IMR-90 (cell line): Measurements from ENCODE around the gene ADAMTS14. TPM values are rescaled to one million over a fixed set of nuclear protein-coding genes. Genes with fewer than 3 reads are reported as not detected.

Experiments used
- ATAC-seq: fragments of 200-7000 bp; cut with Tn5 transposase; 2 replicates; pipeline ENCODE4 v1.9.1; 2020; ENCODE audit warnings: low read depth, mild to moderate bottlenecking, moderate library complexity
- BruUV-seq: library from RNA; stranded (reverse); fragments of 400-500 nt; replicated peaks from 2 replicates; lab custom pipeline; 2021; lab: Mats Ljungman, UMichigan
- CTCF ChIA-PET: fragments of 300-600 bp; formaldehyde crosslinking; extraction: SDS; loops from one replicate; lab custom pipeline; 2021; ENCODE audit warnings: antibody characterized with exemption; lab: Yijun Ruan, JAX
- POLR2A ChIA-PET: fragments of 300-600 bp; sonication (Branson Sonifier 250); formaldehyde crosslinking; loops from one replicate; lab custom pipeline; 2022; ENCODE audit warnings: antibody characterized with exemption; ENCODE audit not compliant: unreplicated experiment; lab: Charles Lee
- DNase-seq: peaks from one replicate; pipeline ENCODE4 v3.0.0; 2013
- H2AFZ ChIP-seq: replicated peaks from 2 replicates; pipeline ENCODE3; 2013; ENCODE audit warnings: low read length, mild to moderate bottlenecking; ENCODE audit not compliant: poor library complexity
- H2AK5ac ChIP-seq: 2 replicates; pipeline ENCODE4 v1.6.1; 2013; ENCODE audit warnings: low read depth, low read length, inconsistent platforms
- H2AK9ac ChIP-seq: replicated peaks from 2 replicates; pipeline ENCODE3; 2013; ENCODE audit warnings: mild to moderate bottlenecking, low read depth, low read length, moderate library complexity; ENCODE audit not compliant: poor library complexity
- H2BK120ac ChIP-seq: 2 replicates; pipeline ENCODE4 v1.6.1; 2013; ENCODE audit warnings: low read depth, low read length, inconsistent platforms
- H2BK15ac ChIP-seq: 3 replicates; pipeline ENCODE4 v1.6.1; 2013; ENCODE audit warnings: low read depth, low read length, inconsistent platforms
- H2BK20ac ChIP-seq: 2 replicates; pipeline ENCODE4 v1.6.1; 2013; ENCODE audit warnings: low read depth, mild to moderate bottlenecking, inconsistent platforms, low read length, moderate library complexity
- H2BK5ac ChIP-seq: 2 replicates; pipeline ENCODE4 v1.6.1; 2013; ENCODE audit warnings: mild to moderate bottlenecking, low read depth, low read length, inconsistent platforms; ENCODE audit not compliant: poor library complexity, severe bottlenecking
- H3K14ac ChIP-seq: replicated peaks from 2 replicates; pipeline ENCODE4 v1.6.1; 2013; ENCODE audit warnings: low read depth, low read length, inconsistent platforms
- H3K18ac ChIP-seq: 2 replicates; pipeline ENCODE4 v1.6.1; 2013; ENCODE audit warnings: low read depth, low read length, control low read depth
- H3K23ac ChIP-seq: 2 replicates; pipeline ENCODE4 v1.6.1; 2013; ENCODE audit warnings: low read depth, low read length, inconsistent platforms
- H3K27ac ChIP-seq: 2 replicates; pipeline ENCODE4 v1.5.1; 2013; ENCODE audit warnings: mild to moderate bottlenecking, control low read depth, low read length; ENCODE audit not compliant: insufficient read depth
- H3K27me3 ChIP-seq: 2 replicates; pipeline ENCODE4 v1.6.1; 2013; ENCODE audit warnings: low read length; ENCODE audit not compliant: control insufficient read depth, insufficient read depth
- H3K36me3 ChIP-seq: 2 replicates; pipeline ENCODE4 v1.6.1; 2013; ENCODE audit warnings: low read length, mixed read lengths; ENCODE audit not compliant: control insufficient read depth, insufficient read depth
- H3K4ac ChIP-seq: 2 replicates; pipeline ENCODE4 v1.6.1; 2013; ENCODE audit warnings: low read depth, low read length, inconsistent platforms
- H3K4me1 ChIP-seq: 2 replicates; pipeline ENCODE4 v1.6.1; 2013; ENCODE audit warnings: low read length, mixed read lengths; ENCODE audit not compliant: control insufficient read depth, insufficient read depth
- H3K4me2 ChIP-seq: 2 replicates; pipeline ENCODE4 v1.6.1; 2013; ENCODE audit warnings: low read depth, mild to moderate bottlenecking, control low read depth, low read length, moderate library complexity
- H3K4me3 ChIP-seq: 2 replicates; pipeline ENCODE4 v1.5.1; 2013; ENCODE audit warnings: low read depth, mild to moderate bottlenecking, control low read depth, low read length, moderate library complexity; ENCODE audit not compliant: insufficient read depth
- H3K56ac ChIP-seq: 2 replicates; pipeline ENCODE4 v1.6.1; 2013; ENCODE audit warnings: low read length, inconsistent platforms; ENCODE audit not compliant: insufficient read depth; ENCODE audit errors: extremely low read depth
- H3K79me1 ChIP-seq, 2 experiments: 2 replicates each; pipeline ENCODE4 v1.6.1; 2013; ENCODE audit warnings: low read length in 2 of 2, inconsistent platforms in 1 of 2, low read depth in 1 of 2
- H3K9ac ChIP-seq: 2 replicates; pipeline ENCODE4 v1.6.1; 2013; ENCODE audit warnings: low read depth, low read length, control low read depth
- H3K9me1 ChIP-seq: 2 replicates; pipeline ENCODE4 v1.6.1; 2013; ENCODE audit warnings: low read length, inconsistent platforms; ENCODE audit not compliant: insufficient read depth
- H3K9me3 ChIP-seq: 2 replicates; pipeline ENCODE4 v1.6.1; 2013; ENCODE audit warnings: low read length; ENCODE audit not compliant: control insufficient read depth, insufficient read depth
- H4K20me1 ChIP-seq: 2 replicates; pipeline ENCODE4 v1.6.1; 2013; ENCODE audit warnings: low read length, inconsistent platforms; ENCODE audit not compliant: insufficient read depth
- H4K5ac ChIP-seq: 2 replicates; pipeline ENCODE4 v1.6.1; 2013; ENCODE audit warnings: mild to moderate bottlenecking, low read depth, low read length, control low read depth
- H4K8ac ChIP-seq, 2 experiments: 2 replicates each; pipeline ENCODE4 v1.6.1; 2013; ENCODE audit warnings: low read depth in 2 of 2, low read length in 2 of 2, control low read depth in 1 of 2, inconsistent platforms in 1 of 2
- H4K91ac ChIP-seq: 2 replicates; pipeline ENCODE4 v1.6.1; 2013; ENCODE audit warnings: low read depth, low read length, inconsistent platforms; ENCODE audit not compliant: insufficient read depth
- FOS ChIP-seq: fragments of 150-350 bp; IDR thresholded peaks from 2 replicates; pipeline ENCODE4 v1.6.1; 2016; ENCODE audit warnings: low read depth, low read length
- MXI1 ChIP-seq: IDR thresholded peaks from 2 replicates; pipeline ENCODE4 v1.6.1; 2012; ENCODE audit warnings: low read depth, mild to moderate bottlenecking, low read length, moderate library complexity, borderline replicate concordance
- RAD21 ChIP-seq: IDR thresholded peaks from 2 replicates; pipeline ENCODE4 v1.6.1; 2012; ENCODE audit warnings: low read length, improper control_type of control experiment
- RCOR1 ChIP-seq: IDR thresholded peaks from 2 replicates; pipeline ENCODE4 v1.6.1; 2012; ENCODE audit warnings: mild to moderate bottlenecking, low read length, improper control_type of control experiment; ENCODE audit not compliant: insufficient replicate concordance
- SMC3 ChIP-seq: fragments of 150-350 bp; IDR thresholded peaks from 2 replicates; pipeline ENCODE4 v1.6.1; 2016; ENCODE audit warnings: low read depth, mild to moderate bottlenecking, antibody characterized with exemption, low read length, moderate library complexity
- whole genome bisulfite sequencing, 2 experiments: methylation state at CpG; one replicate each; pipeline versions ENCODE4 v1.1.5 to v1.1.7; 2013; ENCODE audit warnings: missing lambda C conversion rate in 2 of 2; ENCODE audit not compliant: insufficient read length in 1 of 2; ENCODE audit errors: extremely low coverage in 2 of 2; 5-methylcytosine and 5-hydroxymethylcytosine counted together
- dilution Hi-C: fragments of 300-500 bp; cut with HindIII; formaldehyde crosslinking; loops from one replicate; pipeline ENCODE4 v1.14.3; 2018; ENCODE audit warnings: low sequenced_read_pairs; ENCODE audit not compliant: unreplicated experiment
- in situ Hi-C: fragments of 300-500 bp; cut with MboI; formaldehyde crosslinking; loops from 3 replicates; pipeline ENCODE4 v1.14.3; 2019; ENCODE audit warnings: low sequenced_read_pairs, inconsistent platforms, mixed read lengths
- intact Hi-C: fragments of 100-400 bp; cut with micrococcal nuclease; formaldehyde crosslinking; loops from 2 replicates; pipeline ENCODE4 v1.10.0; 2022
- polyA plus RNA-seq, 3 experiments: library from polyadenylated mRNA; depleted of rRNA; stranded (reverse); fragments of >200 nt; gene quantifications; 2 replicates each; pipeline ENCODE4 v1.2.3, GENCODE V29; 2012; ENCODE audit warnings: low replicate concordance in 1 of 3
- total RNA-seq: library from RNA; depleted of rRNA; stranded (reverse); fragments of >200 nt; gene quantifications from 2 replicates; pipeline ENCODE4 v1.2.3, GENCODE V29; 2012
- TF ChIP-seq, protein P1 (sequence below): fragments of 150-350 bp; IDR thresholded peaks from 2 replicates; pipeline ENCODE4 v1.6.1; 2017; ENCODE audit warnings: mild to moderate bottlenecking, antibody characterized with exemption, low read length, low read depth

Gene ADAMTS14
- total and polyA plus RNA-seq, 2 of the 4 experiments (the other 2 are of a cell fraction): under 0.01 to 0.31 TPM

DNA sequence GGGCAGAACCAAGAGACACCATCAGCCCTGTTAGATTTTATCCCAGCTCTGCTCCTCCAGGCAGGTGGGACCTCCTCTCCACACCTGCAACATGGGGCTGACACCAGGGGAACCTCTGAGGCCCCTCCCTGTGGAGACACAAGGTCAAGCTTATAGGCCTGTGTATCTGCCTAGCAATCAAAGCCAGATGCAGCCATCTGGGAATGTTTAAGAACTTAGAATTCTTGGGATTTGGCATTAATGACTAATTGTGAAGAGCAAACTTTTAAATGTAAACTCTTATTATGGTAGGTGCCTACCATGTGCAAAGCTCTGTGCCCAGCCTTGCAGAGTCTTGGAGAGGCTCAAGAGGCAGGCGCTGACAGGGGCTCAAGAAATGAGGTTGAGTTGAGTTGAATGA, 60.7 kb downstream of the ADAMTS14 start:
- Histone ChIP-seq H3K4me2 (no peak overlapping the region), H2BK120ac (no peak overlapping the region), H3K27ac (no peak overlapping the region), H2BK20ac (peak overlapping the region; percentile 67; the same call in 1 of the 2 replicates), H3K9ac (no peak overlapping the region), H2AFZ (no peak overlapping the region), H2AK5ac (no peak overlapping the region), H3K14ac (no peak overlapping the region), H3K4ac (no peak overlapping the region), H4K5ac (no peak overlapping the region), H2BK15ac (no peak overlapping the region), H4K8ac (no peak overlapping the region), H3K18ac (no peak overlapping the region), H3K79me1 (no peaks in the 10 kb centered on the region), H3K36me3 (no peaks in the 10 kb centered on the region), H3K56ac (no peak overlapping the region), H3K23ac (no peak overlapping the region), H3K4me3 (no peak overlapping the region), H2AK9ac (no peak overlapping the region), H3K9me1 (no peaks in the 10 kb centered on the region), H4K20me1 (no peaks in the 10 kb centered on the region), H4K91ac (no peak overlapping the region), H2BK5ac (no peak overlapping the region), H3K27me3 (peaks cover 6% of the 10 kb centered on the region), H3K4me1 (peaks cover 2% of the 10 kb centered on the region; the same call in 1 of the 2 replicates), H3K9me3 (no peaks in the 10 kb centered on the region)
- intact Hi-C loops: no loop called here
- TF ChIP-seq, protein P1, sequence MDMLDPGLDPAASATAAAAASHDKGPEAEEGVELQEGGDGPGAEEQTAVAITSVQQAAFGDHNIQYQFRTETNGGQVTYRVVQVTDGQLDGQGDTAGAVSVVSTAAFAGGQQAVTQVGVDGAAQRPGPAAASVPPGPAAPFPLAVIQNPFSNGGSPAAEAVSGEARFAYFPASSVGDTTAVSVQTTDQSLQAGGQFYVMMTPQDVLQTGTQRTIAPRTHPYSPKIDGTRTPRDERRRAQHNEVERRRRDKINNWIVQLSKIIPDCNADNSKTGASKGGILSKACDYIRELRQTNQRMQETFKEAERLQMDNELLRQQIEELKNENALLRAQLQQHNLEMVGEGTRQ: no peak
- no peak for TF ChIP-seq FOS
- TF ChIP-seq RAD21: no peak
- no peak for TF ChIP-seq RCOR1
- TF ChIP-seq SMC3: no peak
- TF ChIP-seq MXI1: no peak
- dilution Hi-C loops: no loop called here
- ChIA-PET CTCF (no interaction called here), POLR2A (no interaction called here)
- DNase-seq (no peak), ATAC-seq (0 out of 2 replicates have a peak, but pooled peaks have one; percentile 27)
- in situ Hi-C loops: no loop called here
- BruUV-seq: no TSS peak
- 83% methylated on average over 1 of the region's 1 CpG; no CpG with 5 or more reads in 1 of the 2 experiments for WGBS, 2 experiments
